ENCODE results near the gene WDR45B.

Gene WDR45B

GRCh38 chr17:82675476-82676245 lies 27.4 kb upstream of the WDR45B start:
- DNase-seq = no peak

- DNase-seq = no peak
Observed at GRCh38 chr17:82674656-82675475, 26.6 kb upstream of the WDR45B start.

GRCh38 chr17:82670661-82671450 lies 22.6 kb upstream of the WDR45B start:
- DNase-seq = no peak

GRCh38 chr17:82668631-82669099 lies 20.4 kb upstream of the WDR45B start:
- DNase-seq = no peak

- DNase-seq = no peak
Observed at GRCh38 chr17:82668024-82668630, 19.9 kb upstream of the WDR45B start.

- DNase-seq = no peak
Observed at GRCh38 chr17:82667668-82668000, 19.4 kb upstream of the WDR45B start.

DNA sequence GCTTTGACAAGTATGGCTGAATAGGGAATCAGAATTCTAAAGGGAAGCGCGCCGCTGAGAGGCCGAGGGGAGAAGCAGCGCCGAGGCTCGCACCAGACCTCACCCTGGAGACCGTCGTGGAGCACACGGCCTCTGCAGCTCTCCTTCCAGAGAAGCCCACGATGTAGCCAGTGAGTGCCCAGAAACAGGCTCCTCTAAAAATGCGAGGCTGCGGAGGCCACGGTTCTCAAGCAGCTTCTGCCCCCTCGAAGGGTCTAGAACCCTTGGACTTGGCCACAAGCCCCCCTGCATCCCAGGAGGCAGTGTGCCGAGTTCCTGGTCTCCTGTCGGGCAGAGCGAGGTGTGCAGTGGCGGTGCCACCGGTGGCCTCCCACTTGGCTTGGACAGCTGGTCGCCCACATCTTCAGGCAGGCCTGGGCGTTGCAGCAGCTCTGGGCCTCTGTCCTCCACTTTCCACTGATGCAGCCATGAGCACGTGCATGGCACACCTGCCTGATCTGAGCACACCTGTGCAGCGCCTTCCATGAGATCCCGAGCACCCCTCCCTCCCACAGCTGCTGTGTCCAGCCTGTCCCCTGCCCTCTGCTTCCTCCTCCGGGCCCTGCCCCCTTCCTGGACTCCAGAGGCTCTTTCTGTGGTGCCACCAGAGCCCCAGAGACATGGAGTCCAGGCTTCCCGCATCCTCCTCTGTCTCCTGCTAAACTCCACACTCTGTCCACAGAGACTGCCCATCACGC lies 18.9 kb upstream of the WDR45B start:
- DNase-seq = no peak

- no peak for DNase-seq
Observed at GRCh38 chr17:82665891-82666290, 17.6 kb upstream of the WDR45B start.

GRCh38 chr17:82665217-82665616 lies 17.0 kb upstream of the WDR45B start:
- no peak for DNase-seq

DNA sequence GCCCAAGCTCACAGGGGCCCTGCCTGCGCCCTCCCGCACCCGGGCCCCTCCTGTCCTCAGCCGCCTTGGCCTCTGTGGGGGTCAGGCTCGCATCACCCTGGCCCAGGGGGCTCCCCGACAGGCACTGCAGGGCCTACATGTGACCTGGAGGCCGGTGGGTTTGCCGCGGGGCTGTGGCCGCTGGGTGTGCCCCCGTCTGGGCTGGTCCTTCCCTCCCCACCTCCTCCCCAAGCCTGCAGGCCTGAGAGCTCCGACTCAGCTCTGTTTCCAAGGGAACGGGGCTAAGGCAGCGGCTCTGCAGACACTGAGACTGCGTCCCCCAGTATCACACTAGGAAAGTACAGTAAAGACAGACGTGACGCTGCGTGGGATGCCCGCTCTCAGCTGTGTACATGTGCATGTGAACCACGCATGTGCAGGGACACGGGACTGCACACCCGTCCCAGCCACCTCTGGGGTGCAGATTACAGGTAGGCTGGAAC lies 16.5 kb upstream of the WDR45B start:
- DNase-seq = no peak

GRCh38 chr17:82664276-82664575 lies 16.0 kb upstream of the WDR45B start:
- no peak for DNase-seq

DNA sequence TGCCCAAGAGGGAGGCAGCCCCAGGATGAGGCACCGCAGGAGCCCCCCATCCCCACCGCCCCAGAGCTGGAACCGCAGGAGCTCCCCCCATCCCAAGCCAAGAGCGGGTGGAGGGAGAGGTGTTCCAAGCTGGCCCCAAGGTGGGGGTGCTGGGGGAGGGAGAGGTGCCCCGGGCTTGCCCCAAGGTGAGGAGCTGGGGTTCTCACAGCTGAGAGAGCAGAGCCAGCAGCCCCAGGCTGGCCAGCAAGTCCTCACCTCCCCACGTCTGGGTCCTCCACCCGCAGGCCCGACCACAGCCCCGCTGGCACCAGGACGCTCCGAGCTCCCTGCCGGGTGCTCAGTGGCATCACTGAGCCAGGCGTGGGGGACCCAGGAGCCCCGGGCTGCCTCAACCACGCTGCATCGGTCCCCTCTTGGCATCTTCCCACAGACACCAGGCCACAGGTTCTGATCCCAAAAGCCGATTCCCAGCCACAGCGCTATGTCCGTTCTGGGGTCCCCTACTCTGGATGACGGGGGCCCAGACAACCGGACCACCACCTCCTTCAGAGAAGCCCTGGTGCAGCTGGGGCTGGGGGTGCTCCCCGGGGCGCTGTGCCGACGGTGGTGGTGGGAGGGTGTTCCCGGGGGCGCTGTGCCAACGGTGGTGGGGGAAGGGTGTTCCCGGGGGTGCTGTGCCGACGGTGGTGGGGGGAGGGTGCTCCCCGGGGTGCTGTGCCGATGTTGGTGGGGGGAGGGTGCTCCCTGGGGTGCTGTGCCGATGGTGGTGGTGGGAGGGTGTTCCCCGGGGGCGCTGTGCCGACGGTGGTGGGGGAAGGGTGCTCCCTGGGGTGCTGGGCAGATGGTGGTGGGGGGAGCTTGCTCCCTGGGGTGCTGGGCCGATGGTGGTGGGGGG lies 15.4 kb upstream of the WDR45B start:
- DNase-seq = no peak

GRCh38 chr17:82662711-82663261 lies 14.5 kb upstream of the WDR45B start:
- no peak for DNase-seq

GRCh38 chr17:82661717-82662683 lies 13.8 kb upstream of the WDR45B start:
- no peak for DNase-seq

DNA sequence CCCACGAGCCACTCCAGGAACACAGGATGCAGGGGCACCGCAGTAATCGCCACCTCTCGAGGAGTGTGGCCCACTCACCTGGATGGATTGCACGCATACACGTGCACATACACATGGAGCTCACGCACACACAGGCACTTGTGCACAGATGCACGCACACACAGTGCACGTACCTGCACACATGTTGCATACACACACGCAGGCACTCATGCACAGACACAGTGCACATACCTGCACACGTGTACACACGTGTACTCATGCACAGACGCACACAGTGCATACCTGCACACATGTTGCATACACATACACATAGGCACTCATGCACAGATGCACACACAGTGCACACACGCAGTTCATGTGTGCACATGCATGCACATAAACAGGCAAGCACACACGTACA lies 11.6 kb upstream of the WDR45B start:
- DNase-seq = no peak

DNA sequence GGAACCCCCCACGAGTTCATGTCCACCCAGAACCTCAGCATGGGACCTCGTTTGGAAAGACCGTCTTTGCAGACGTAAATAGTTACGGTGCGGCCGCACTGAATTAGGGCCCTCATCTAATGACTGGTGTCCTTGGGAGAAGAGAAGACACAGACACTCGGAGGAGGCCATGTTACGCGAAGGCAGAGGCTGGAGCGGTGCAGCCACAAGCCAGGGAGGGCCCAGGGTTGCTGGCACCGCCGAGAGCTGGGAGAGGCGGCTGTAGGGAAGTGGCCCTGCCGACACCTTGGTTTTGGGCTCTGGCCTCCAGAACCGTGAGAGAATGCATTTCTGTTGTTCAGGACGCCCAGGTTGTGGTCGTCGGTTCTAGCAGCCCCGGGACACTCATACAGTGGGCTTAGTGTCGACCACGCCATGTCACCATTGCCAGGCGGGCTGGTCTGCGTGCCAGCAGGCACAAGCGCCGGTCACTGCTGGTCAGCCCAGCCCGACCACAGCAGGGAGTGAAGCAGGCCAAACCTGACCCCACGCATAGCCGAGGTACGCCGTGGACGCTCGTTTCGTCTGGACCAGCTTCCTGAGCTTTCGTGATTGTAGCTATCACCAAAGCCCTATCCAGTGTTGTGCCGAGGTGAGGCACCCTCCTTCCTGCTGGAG lies 10.7 kb upstream of the WDR45B start:
- no peak for DNase-seq

DNA sequence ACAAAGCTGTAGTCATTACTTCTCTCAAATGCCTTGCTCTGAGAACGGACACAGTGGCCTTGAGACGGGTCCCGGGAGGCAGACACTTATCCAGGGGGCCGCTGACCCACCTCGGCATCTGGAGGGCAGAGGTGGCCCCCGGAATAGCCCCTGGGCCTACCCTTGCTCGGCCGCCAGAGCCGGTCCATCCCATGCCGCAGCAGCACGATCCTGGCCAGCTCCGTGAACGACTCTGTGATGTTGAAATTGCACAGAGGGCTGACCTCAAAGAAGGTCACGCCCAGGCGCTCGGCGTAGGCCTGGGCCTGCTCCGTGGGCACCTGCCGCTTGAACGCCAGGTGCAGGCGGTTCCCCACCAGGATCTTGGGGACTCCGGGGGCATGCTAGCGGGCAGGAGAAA lies 10.1 kb upstream of the WDR45B start:
- DNase-seq = no peak

- no peak for DNase-seq
Observed at GRCh38 chr17:82657926-82658325, 9.7 kb upstream of the WDR45B start.

GRCh38 chr17:82656266-82656665 lies 8.0 kb upstream of the WDR45B start:
- DNase-seq = no peak

All from kidney glomerular epithelial cell (primary cell).